Mesothelial cell of epicardium (in vitro differentiated cells): Measurements from ENCODE around the gene CHST11. TPM values are rescaled to one million over a fixed set of nuclear protein-coding genes. Genes with fewer than 3 reads are reported as not detected.

Experiments
- DNase-seq, 2 experiments: peaks; one replicate each; pipeline ENCODE4 v3.0.0; 2021; ENCODE audit warnings: low spot score in 2 of 2; ENCODE audit not compliant: unreplicated experiment in 2 of 2
- H3K27ac Mint-ChIP-seq: 2 replicates; pipeline ENCODE4 v1.8.0; 2021; ENCODE audit warnings: mixed read lengths
- H3K27me3 Mint-ChIP-seq: 2 replicates; pipeline ENCODE4 v1.8.0; 2021; ENCODE audit warnings: low read depth, mixed read lengths
- H3K36me3 Mint-ChIP-seq: 2 replicates; pipeline ENCODE4 v1.8.0; 2021; ENCODE audit warnings: mixed read lengths
- H3K4me1 Mint-ChIP-seq: 2 replicates; pipeline ENCODE4 v1.8.0; 2021; ENCODE audit warnings: mixed read lengths
- H3K4me3 Mint-ChIP-seq: 2 replicates; pipeline ENCODE4 v1.8.0; 2021; ENCODE audit warnings: mild to moderate bottlenecking, moderate library complexity, mixed read lengths
- H3K9me3 Mint-ChIP-seq: 2 replicates; pipeline ENCODE4 v1.8.0; 2021; ENCODE audit warnings: mixed read lengths
- CTCF ChIP-seq: fragments of 200-600 bp; sonication (generic); IDR thresholded peaks from one replicate; pipeline ENCODE4 v1.5.0; 2021; ENCODE audit warnings: antibody characterized with exemption; ENCODE audit not compliant: unreplicated experiment
- total RNA-seq: library from RNA; stranded (reverse); gene quantifications from 3 replicates; pipeline ENCODE4 v1.2.1, GENCODE V29; 2021

Gene CHST11
- total RNA-seq, 1 donor from 2014 or later, result 15.0 TPM

GRCh38 chr12:104683831-104684503 is 227.2 kb downstream of the CHST11 start:
- TF ChIP-seq CTCF, result no peak
- Mint-ChIP-seq H3K4me1 (peaks cover 18% of the 10 kb centered on the region), H3K4me3 (no peak overlapping the region), H3K36me3 (no peaks in the 10 kb centered on the region), H3K27ac (no peak overlapping the region), H3K9me3 (no peaks in the 10 kb centered on the region), H3K27me3 (peaks cover 64% of the 10 kb centered on the region)
- no peak for DNase-seq

- no peak for DNase-seq
- no peaks in the 10 kb centered on the region for H3K9me3 Mint-ChIP-seq
- H3K4me3 Mint-ChIP-seq, result no peak overlapping the region
- no peaks in the 10 kb centered on the region for H3K36me3 Mint-ChIP-seq
- peaks cover 18% of the 10 kb centered on the region for H3K4me1 Mint-ChIP-seq
- H3K27ac Mint-ChIP-seq, result no peak overlapping the region
- peaks cover 64% of the 10 kb centered on the region for H3K27me3 Mint-ChIP-seq
- TF ChIP-seq CTCF, result no peak
Observed at GRCh38 chr12:104684884-104685283, 228.1 kb downstream of the CHST11 start.

- no peak overlapping the region for H3K4me3 Mint-ChIP-seq
- DNase-seq, result no peak
- H3K4me1 Mint-ChIP-seq, result peaks cover 20% of the 10 kb centered on the region
- TF ChIP-seq CTCF, result no peak
- peaks cover 64% of the 10 kb centered on the region for H3K27me3 Mint-ChIP-seq
- H3K27ac Mint-ChIP-seq, result no peak overlapping the region
- H3K9me3 Mint-ChIP-seq, result no peaks in the 10 kb centered on the region
- H3K36me3 Mint-ChIP-seq, result no peaks in the 10 kb centered on the region
Observed at GRCh38 chr12:104685366-104685765, 228.6 kb downstream of the CHST11 start.

GRCh38 chr12:104686196-104686595 is 229.4 kb downstream of the CHST11 start:
- DNase-seq, result no peak
- Mint-ChIP-seq H3K27ac (no peak overlapping the region), H3K36me3 (no peaks in the 10 kb centered on the region), H3K27me3 (peaks cover 59% of the 10 kb centered on the region), H3K9me3 (no peaks in the 10 kb centered on the region), H3K4me3 (no peak overlapping the region), H3K4me1 (peaks cover 20% of the 10 kb centered on the region)
- TF ChIP-seq CTCF, result no peak

- no peak for DNase-seq
- Mint-ChIP-seq H3K27ac (no peak overlapping the region), H3K36me3 (peaks cover 2% of the 10 kb centered on the region), H3K27me3 (peaks cover 50% of the 10 kb centered on the region), H3K9me3 (peaks cover 2% of the 10 kb centered on the region), H3K4me3 (no peak overlapping the region), H3K4me1 (peaks cover 18% of the 10 kb centered on the region)
- TF ChIP-seq CTCF, result no peak
Observed at GRCh38 chr12:104687823-104688573, 231.2 kb downstream of the CHST11 start.
